Hepatocyte (in vitro differentiated cells): ENCODE data around the gene MEIS1. TPM values are rescaled to one million over a fixed set of nuclear protein-coding genes. Genes with fewer than 3 reads are reported as not detected.

ENCODE experiments used
- DNase-seq: peaks from one replicate; pipeline ENCODE4 v3.0.0-alpha.2; 2016; ENCODE audit warnings: low spot score
- H2AFZ ChIP-seq: fragments of 200-600 bp; sonication (generic); 2 replicates; pipeline ENCODE4 v1.6.0; 2016; ENCODE audit warnings: antibody characterized with exemption, mild to moderate bottlenecking
- H3K27ac ChIP-seq: fragments of 200-600 bp; sonication (generic); 2 replicates; pipeline ENCODE4 v1.5.1; 2016; ENCODE audit warnings: mild to moderate bottlenecking
- H3K27me3 ChIP-seq: fragments of 200-600 bp; sonication (generic); 2 replicates; pipeline ENCODE4 v1.6.1; 2016
- H3K36me3 ChIP-seq: fragments of 200-600 bp; sonication (generic); replicated peaks from 2 replicates; pipeline ENCODE4 v1.5.1; 2016; ENCODE audit warnings: low read depth; ENCODE audit not compliant: insufficient read depth
- H3K4me1 ChIP-seq: fragments of 200-600 bp; sonication (generic); 2 replicates; pipeline ENCODE4 v1.5.1; 2016; ENCODE audit warnings: mild to moderate bottlenecking, moderate library complexity; ENCODE audit not compliant: insufficient read depth
- H3K4me2 ChIP-seq: fragments of 200-600 bp; sonication (generic); 2 replicates; pipeline ENCODE4 v1.6.0; 2016
- H3K4me3 ChIP-seq: fragments of 200-600 bp; sonication (generic); 2 replicates; pipeline ENCODE4 v1.5.1; 2016; ENCODE audit warnings: mild to moderate bottlenecking
- H3K79me2 ChIP-seq: fragments of 200-600 bp; sonication (generic); 2 replicates; pipeline ENCODE4 v1.6.0; 2017; ENCODE audit warnings: mild to moderate bottlenecking
- H3K9me2 ChIP-seq: fragments of 200-600 bp; sonication (generic); replicated peaks from 2 replicates; pipeline ENCODE4 v1.6.0; 2017; ENCODE audit warnings: mild to moderate bottlenecking; ENCODE audit not compliant: insufficient read depth
- H3K9me3 ChIP-seq: fragments of 200-600 bp; sonication (generic); 2 replicates; pipeline ENCODE4 v1.5.1; 2016; ENCODE audit warnings: low read depth, mild to moderate bottlenecking
- H4K20me1 ChIP-seq: fragments of 200-600 bp; sonication (generic); 2 replicates; pipeline ENCODE4 v1.6.0; 2016; ENCODE audit warnings: mild to moderate bottlenecking; ENCODE audit not compliant: insufficient read depth, poor library complexity, severe bottlenecking
- CTCF ChIP-seq: fragments of 200-600 bp; sonication (generic); IDR thresholded peaks from 2 replicates; pipeline ENCODE4 v1.5.1; 2016; ENCODE audit warnings: antibody characterized with exemption, mild to moderate bottlenecking; ENCODE audit not compliant: poor library complexity
- EZH2 ChIP-seq: fragments of 200-600 bp; sonication (generic); IDR thresholded peaks from 2 replicates; pipeline ENCODE4 v1.6.1; 2016; ENCODE audit warnings: antibody characterized with exemption, mild to moderate bottlenecking, borderline replicate concordance
- EZH2phosphoT487 ChIP-seq: fragments of 200-600 bp; sonication (generic); IDR thresholded peaks from one replicate; pipeline ENCODE4 v1.6.1; 2018; ENCODE audit warnings: antibody characterized with exemption, mild to moderate bottlenecking, low read depth, moderate library complexity; ENCODE audit not compliant: unreplicated experiment, severe bottlenecking
- WGBS: methylation state at CpG from one replicate; pipeline ENCODE4 v1.1.6; 2016; ENCODE audit warnings: low lambda C conversion rate; ENCODE audit errors: missing lambda C conversion rate; 5-methylcytosine and 5-hydroxymethylcytosine counted together
- polyA plus RNA-seq: library from polyadenylated mRNA; unstranded; fragments of >200 nt; fragmentation: Nextera tagmentation; extraction: Ambion mirVana; gene quantifications from 2 replicates; pipeline ENCODE4 v1.2.1, GENCODE V29; 2016
- total RNA-seq: library from RNA; depleted of rRNA; stranded (reverse); fragments of >200 nt; gene quantifications from 2 replicates; pipeline ENCODE4 v1.2.3, GENCODE V29; 2014

Gene MEIS1
- total and polyA plus RNA-seq, 2 experiments from 2014 or later: 29.6 to 35.5 TPM

DNA sequence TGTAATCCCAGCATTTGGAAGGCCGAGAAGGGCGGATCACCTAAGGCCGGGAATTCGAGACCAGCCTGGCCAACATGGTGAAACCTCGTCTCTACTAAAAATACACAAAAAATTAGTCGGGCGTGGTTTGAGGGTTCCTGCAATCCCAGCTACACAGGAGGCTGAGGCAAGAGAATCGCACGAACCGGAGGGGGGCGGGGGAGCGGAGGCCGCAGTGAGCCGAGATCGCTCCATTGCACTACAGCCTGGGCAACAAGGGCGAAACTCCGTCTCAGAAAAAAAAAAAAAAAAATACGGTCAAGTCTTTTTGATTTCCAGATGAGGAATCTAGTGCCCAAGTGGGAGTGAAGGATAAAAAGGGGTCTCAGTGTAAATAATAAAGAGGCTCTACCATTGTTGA is 16.5 kb upstream of the MEIS1 start:
- H3K36me3 ChIP-seq: no peaks in the 10 kb centered on the region
- H3K9me2 ChIP-seq: no peaks in the 10 kb centered on the region
- DNase-seq: no peak
- no peaks in the 10 kb centered on the region for H4K20me1 ChIP-seq
- peaks cover 2% of the 10 kb centered on the region for H3K27me3 ChIP-seq
- peaks cover 2% of the 10 kb centered on the region for H3K4me1 ChIP-seq
- 99% methylated on average over 16 of the region's 18 CpGs for WGBS
- H2AFZ ChIP-seq: no peak overlapping the region
- H3K4me3 ChIP-seq: no peak overlapping the region
- no peak overlapping the region for H3K27ac ChIP-seq
- no peaks in the 10 kb centered on the region for H3K9me3 ChIP-seq
- H3K79me2 ChIP-seq: no peaks in the 10 kb centered on the region
- H3K4me2 ChIP-seq: no peak overlapping the region
- no peak for TF ChIP-seq EZH2
- no peak for TF ChIP-seq CTCF
- TF ChIP-seq EZH2phosphoT487: no peak

DNA sequence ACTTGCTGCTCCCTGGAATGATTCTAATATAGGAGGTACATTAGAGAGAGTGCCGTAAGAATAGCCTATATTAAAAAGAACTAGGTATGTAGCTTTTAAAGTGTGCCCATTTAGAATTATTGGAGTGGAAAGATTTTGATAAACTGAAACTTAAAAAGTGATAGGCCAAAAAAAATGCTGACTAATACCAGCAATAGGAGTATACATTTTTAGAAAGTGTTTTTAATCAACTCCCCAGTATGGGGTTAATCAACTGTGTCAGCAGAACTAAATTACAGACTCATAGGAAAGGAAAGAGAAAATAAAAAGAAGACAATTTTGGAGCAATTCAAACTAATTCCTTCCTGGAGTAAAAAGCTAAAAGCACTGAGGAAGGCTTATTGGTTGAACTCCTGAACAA is 13.3 kb upstream of the MEIS1 start:
- Histone ChIP-seq H3K27me3 (peaks cover 29% of the 10 kb centered on the region), H3K9me3 (no peaks in the 10 kb centered on the region), H3K4me1 (no peaks in the 10 kb centered on the region), H3K9me2 (no peaks in the 10 kb centered on the region), H3K36me3 (no peaks in the 10 kb centered on the region), H3K79me2 (no peaks in the 10 kb centered on the region), H3K4me2 (no peak overlapping the region), H3K4me3 (no peak overlapping the region), H3K27ac (no peak overlapping the region), H4K20me1 (no peaks in the 10 kb centered on the region), H2AFZ (no peak overlapping the region)
- DNase-seq: no peak
- WGBS: 91% methylated on average over 1 of the region's 1 CpG
- TF ChIP-seq EZH2 (no peak), CTCF (no peak), EZH2phosphoT487 (no peak)

DNA sequence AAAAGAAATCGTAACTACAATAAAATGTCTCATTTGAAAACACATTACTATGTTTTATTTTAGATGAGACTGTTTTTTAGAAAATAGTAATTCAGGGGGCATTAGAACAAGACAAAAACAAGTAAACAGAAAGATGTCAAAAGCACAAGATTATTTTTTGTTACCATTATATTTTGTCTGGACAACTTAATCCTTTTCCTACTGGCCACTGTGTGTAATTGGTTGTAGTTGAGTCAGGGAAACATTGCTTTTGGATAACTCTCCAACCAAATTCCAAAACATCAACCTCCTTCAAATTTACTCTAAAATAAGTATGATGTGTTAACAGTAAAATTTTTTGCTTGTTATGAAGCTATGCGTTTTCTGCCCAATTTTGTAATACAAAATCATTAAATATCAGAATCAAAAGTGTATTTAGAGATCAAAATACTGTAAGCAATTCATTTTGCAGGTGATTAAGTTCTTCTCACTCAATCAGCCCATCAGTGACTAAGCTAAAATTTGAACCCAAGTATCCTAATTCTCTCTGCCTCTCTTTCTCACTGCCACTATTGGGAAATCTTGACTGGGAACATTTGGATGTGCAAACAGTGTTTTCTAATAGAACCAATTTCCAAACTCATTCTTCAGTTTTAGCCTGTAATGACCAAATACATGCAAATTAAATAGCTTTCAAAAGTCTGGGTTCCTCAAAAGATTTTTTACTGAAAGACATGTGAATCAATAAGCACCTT is 11.4 kb upstream of the MEIS1 start:
- Histone ChIP-seq H4K20me1 (no peaks in the 10 kb centered on the region), H2AFZ (no peak overlapping the region), H3K4me2 (no peak overlapping the region), H3K27me3 (peaks cover 34% of the 10 kb centered on the region), H3K9me3 (no peaks in the 10 kb centered on the region), H3K79me2 (no peaks in the 10 kb centered on the region), H3K4me3 (no peak overlapping the region), H3K4me1 (no peaks in the 10 kb centered on the region), H3K9me2 (no peaks in the 10 kb centered on the region), H3K36me3 (no peaks in the 10 kb centered on the region), H3K27ac (no peak overlapping the region)
- TF ChIP-seq EZH2 (no peak), CTCF (no peak), EZH2phosphoT487 (no peak)
- 81% methylated on average over 2 of the region's 2 CpGs for WGBS
- DNase-seq: no peak
